PFSK-1 (cell line): ENCODE data around the gene STC2.

Experiments used
- FOXP2 ChIP-seq: optimal IDR thresholded peaks from 2 replicates; pipeline ENCODE3; 2011; ENCODE audit warnings: borderline replicate concordance, control low read depth, inconsistent platforms; ENCODE audit not compliant: insufficient read depth; ENCODE audit errors: extremely low read length, extremely low read depth
- POLR2AphosphoS5 ChIP-seq: IDR thresholded peaks from 2 replicates; pipeline ENCODE4 v1.6.1; 2012; ENCODE audit warnings: low read depth, mild to moderate bottlenecking, control low read depth, low read length, moderate library complexity
- REST ChIP-seq, 2 experiments: IDR thresholded peaks; 2 replicates each; pipeline versions ENCODE4 v1.6.1 to v1.8.0; 2011 to 2012; ENCODE audit warnings: low read depth in 2 of 2, low read length in 2 of 2, control low read depth in 1 of 2, inconsistent platforms in 1 of 2, mild to moderate bottlenecking in 1 of 2, moderate library complexity in 1 of 2; ENCODE audit not compliant: insufficient read depth in 1 of 2
- SIN3A ChIP-seq: IDR thresholded peaks from 2 replicates; pipeline ENCODE4 v1.6.1; 2012; ENCODE audit warnings: mild to moderate bottlenecking, low read length, moderate library complexity, borderline replicate concordance; ENCODE audit not compliant: insufficient read depth
- TAF1 ChIP-seq: IDR thresholded peaks from 2 replicates; pipeline ENCODE4 v1.6.1; 2012; ENCODE audit warnings: low read length, control low read depth, borderline replicate concordance; ENCODE audit not compliant: insufficient read depth

Gene STC2

GRCh38 chr5:173342813-173343755, 14.9 kb upstream of the STC2 start:
- TF ChIP-seq SIN3A = no peak
- no peak for TF ChIP-seq REST (IDR thresholded peaks at IDR 0.05; ENCODE audit: insufficient read depth in 1 of 2, low read depth in 2 of 2, low read length in 2 of 2)
- TF ChIP-seq TAF1 = no peak
- TF ChIP-seq FOXP2 = no peak
- no peak for TF ChIP-seq POLR2AphosphoS5

GRCh38 chr5:173341961-173342430, 13.8 kb upstream of the STC2 start:
- TF ChIP-seq SIN3A = no peak
- no peak for TF ChIP-seq REST (IDR thresholded peaks at IDR 0.05; ENCODE audit: insufficient read depth in 1 of 2, low read depth in 2 of 2, low read length in 2 of 2)
- TF ChIP-seq TAF1 = no peak
- TF ChIP-seq FOXP2 = no peak
- no peak for TF ChIP-seq POLR2AphosphoS5

- TF ChIP-seq FOXP2 (no peak), TAF1 (no peak)
These were observed 12.8 kb upstream of the STC2 start for GRCh38 chr5:173340984-173341383.

- TF ChIP-seq FOXP2 (no peak), REST (IDR thresholded peaks at IDR 0.05; ENCODE audit: insufficient read depth in 1 of 2, low read depth in 2 of 2, low read length in 2 of 2) (no peak), POLR2AphosphoS5 (no peak), TAF1 (no peak), SIN3A (no peak)
These were observed 12.2 kb upstream of the STC2 start for GRCh38 chr5:173340451-173340850.

- TF ChIP-seq SIN3A = no peak
- TF ChIP-seq POLR2AphosphoS5 = no peak
- TF ChIP-seq REST (IDR thresholded peaks at IDR 0.05; ENCODE audit: insufficient read depth in 1 of 2, low read depth in 2 of 2, low read length in 2 of 2) = no peak
- TF ChIP-seq FOXP2 = no peak
These were observed 11.1 kb upstream of the STC2 start for GRCh38 chr5:173339286-173339685.
